Stimulated activated CD8-positive, alpha-beta memory T cell treated with anti-CD3 and anti-CD28 coated beads, Interleukin-15, amount 100 ng/mL, for 48 hours (primary cell): ENCODE results near the gene JPH3.

Source experiments
- DNase-seq, 2 donors: peaks; one replicate each; pipeline ENCODE4 v3.0.0-alpha.2; 2020; ENCODE audit warnings: low read depth in 2 of 2

The JPH3 gene

DNA sequence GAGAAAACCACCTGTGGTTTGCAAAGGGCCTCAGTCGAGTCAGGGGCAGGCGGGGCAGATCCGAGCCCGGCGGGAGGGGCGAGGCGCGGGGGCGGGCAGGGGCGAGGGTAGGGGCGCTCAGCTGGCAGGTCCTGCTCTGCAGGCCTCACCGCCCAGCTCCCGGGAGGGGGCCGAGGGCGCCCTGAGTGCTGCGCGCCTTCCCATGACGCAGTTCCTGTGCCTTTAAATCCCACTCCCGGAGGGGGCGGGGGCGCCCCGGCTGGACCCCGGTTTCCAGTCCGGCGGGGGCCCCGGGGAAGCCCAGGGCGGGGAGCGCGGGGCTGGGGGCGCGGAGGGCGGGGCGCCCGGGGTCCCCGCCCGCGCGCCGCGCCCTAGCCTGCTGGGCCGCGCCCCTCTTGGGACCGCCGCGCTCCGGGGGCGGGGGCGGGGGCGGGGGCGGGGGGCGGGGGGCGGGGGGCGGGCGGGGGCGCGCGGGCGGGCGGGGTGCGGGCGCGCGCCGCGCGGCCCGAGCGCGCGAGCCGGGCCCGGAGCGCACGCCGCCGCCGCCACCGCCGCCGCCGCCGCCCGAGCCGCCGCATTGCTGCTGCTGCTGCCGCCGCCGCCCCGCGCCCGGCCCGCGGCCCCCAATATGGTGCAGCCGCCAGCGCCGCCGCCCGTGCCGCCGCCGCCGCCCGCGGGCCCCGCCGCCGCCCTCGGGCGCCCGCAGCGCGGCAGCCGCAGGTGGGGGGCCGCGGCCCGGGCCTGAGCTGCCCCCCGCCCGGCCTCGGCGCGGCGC, at the start of gene JPH3:
TSS of gene JPH3 (plus strand) at position 508 of the 775 bp plus-strand sequence. CDS start 639 bp downstream, outside the sequence.
- DNase-seq: no peak

DNA sequence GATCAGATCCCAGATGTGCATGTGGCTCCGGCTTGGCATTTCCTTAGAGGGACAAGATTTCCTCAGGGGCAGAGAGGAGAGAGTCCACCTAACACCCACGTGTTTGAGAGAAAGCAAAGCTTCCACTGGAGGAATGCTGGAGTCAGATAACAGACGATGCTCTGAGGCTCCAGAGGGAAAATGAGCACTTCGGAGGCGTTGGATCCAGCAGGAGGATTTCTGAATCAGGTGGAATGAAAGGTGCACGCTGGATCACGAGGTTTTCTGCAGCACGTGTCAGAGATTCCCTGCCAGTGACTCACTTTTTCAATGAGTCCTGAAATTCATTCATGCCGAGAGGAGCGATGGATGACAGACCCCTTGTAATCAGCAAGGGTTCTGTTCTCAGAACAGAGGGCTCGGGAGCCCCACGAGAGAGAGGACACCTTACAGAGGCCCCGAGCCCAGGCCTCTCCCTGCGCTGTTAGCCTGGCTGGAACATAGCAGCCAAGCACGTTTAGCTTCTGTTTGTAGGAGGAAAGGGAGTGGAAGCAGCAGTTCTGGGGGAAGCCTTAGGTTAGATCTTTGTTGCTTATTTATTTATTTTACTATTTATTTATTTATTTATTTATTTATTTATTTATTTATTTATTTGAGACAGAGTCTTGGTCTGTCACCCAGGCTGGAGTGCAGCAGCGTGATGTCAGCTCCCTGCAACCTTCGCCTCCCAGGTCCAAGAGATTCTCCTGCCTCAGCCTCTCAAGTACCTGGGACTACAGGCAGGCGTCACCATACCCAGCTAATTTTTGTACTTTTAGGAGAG, 49.3 kb upstream of the JPH3 start:
- DNase-seq: no peak

DNA sequence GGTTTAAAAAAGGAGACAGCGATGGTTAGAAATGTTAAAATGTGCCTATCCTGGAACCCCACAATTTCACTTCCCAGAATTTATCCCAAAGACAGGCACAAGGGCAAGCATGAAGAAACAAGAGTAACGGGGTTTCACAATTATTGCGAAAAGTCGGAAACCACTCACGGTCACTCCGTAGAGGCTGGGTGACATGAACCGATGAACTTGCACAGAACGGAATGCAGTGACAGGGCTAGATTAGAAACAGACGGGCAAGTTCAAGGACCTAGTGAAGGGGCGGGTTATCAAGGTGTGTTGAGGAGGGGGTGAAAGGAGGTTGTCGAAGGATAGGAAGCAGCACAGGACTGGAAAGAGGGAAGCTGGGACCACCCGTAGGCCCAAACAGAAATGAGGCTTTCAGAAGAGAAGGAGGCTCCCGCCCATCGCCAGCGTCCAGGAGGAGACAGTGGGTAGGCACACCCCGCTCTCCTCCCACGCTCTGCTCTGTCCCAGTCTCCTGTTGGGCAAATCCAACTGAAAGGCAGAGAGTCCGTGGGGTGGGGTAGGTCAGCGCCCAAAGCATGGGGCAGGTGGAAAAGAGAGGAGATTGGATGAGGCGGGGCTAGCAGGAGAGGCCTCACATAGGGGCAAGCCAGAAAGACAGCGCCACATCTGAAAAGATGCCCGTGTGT, 47.4 kb upstream of the JPH3 start:
- DNase-seq: no peak

DNA sequence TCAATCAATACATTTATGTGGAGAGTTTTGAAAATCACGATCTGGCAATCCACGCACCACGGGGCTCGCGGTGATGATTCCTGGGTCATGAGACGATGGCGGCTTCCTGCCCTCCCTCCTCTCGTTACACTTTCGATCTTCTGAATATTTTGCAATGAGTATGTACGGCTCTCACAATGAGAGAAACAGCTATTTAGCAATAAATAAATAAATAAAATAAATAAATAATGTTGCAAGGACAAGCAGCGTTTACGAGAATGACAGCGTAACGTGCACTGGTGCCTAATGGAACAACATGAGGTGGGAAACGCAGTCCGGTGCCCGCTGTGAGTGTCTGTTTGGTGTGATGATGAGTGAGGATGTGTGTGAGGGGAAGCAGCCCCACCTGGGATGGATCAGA, 46.7 kb upstream of the JPH3 start:
- DNase-seq: no peak

DNA sequence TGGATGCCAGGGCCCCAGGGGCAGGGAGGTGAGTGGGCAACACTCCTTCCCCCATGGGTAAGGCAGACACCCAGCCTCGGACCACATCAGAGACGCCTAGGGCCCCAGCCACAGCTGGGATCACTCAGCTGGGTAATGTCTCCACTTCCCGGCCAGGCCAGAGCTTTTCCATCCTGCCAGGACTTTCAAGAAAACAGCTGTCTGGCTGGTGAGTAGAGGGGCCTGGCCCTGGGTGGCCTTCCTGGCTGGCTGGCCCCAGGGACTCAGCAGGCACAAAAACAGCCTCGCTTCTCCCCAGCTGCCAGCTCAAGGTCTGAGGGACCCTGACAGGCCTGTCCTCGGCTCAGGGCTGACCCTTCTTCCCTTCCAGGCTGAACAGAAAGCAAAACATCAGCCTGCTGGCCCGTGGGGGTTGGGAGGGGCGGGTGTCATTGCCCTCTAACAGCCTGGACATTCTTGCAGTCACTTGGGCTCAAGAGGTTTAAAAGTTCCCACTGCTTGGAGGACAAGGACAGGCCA, 45.3 kb upstream of the JPH3 start:
- no peak for DNase-seq

DNA sequence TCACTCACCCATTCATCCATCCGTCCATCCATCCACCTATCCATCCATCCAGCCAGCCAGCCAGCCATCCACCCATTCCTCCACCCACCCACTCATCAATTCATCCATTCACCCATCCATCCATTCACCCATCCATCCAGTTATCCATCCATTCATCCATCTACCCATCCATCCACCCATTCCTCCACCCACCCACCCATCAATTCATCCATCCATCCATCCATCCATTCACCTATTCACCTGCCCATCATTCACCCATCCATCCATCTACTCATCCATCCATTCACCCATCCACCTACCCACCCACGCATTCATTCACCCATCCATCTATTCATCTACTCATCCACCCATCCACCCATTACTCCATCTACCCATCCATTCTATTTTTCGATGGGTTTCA, 43.6 kb upstream of the JPH3 start:
- DNase-seq: no peak

DNA sequence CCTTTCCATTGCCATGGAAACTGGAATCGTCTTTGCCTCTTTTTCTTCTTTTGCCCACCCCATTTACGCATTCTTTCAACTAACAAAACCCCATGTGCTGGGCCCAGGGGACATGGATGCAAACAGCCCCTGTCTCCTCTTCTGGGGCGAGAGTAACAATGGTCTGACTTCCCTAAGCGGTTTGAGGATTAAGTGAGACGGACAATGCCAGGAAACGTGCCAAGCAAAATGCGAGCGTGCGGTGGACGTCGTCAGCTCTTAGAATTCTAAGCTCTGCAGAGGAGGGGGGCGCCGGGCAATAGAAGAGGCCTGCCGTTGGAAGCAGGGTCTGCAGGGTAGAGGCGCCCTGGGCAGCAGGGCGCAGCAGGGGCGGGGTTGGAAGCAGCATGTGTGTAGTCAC, 42.4 kb upstream of the JPH3 start:
- no peak for DNase-seq

DNA sequence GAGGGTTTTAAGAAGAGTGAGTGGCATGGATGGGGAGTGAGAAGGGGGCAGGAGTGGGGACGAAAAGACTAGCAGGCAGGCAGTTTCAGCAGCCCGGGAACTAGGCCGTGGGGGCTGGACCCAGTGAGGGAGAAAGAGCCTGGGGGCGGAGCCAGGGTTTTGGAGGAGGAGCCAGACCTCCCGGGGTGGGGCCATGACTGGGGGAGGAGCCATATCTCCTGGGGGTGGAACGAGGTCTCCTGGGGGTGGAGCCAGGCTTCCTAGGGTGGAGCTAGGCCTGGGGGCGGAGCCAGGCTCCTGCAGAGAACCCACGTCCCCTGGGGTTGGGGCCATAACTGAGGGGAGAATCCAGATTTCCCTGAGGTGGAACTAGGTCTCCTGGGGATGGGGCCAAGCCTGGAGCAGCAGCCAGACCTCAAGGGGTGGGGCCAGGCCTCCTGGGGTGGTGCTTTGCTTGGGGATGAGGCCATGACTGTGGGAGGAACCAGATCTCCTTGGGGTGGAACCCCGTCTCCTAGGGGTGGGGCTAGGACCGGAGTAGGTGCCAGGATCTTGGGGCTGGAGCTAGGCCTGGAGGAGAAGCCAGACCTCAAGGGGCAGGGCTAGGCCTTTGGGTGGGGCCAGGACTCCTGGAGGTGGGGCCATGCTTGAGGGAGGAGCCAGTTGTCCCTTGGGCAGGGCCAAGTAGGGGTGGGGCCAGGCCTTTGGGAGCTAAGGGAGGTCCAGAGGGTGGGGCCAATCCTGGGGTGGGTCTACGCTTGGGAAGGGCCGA, 41.7 kb upstream of the JPH3 start:
- no peak for DNase-seq

DNA sequence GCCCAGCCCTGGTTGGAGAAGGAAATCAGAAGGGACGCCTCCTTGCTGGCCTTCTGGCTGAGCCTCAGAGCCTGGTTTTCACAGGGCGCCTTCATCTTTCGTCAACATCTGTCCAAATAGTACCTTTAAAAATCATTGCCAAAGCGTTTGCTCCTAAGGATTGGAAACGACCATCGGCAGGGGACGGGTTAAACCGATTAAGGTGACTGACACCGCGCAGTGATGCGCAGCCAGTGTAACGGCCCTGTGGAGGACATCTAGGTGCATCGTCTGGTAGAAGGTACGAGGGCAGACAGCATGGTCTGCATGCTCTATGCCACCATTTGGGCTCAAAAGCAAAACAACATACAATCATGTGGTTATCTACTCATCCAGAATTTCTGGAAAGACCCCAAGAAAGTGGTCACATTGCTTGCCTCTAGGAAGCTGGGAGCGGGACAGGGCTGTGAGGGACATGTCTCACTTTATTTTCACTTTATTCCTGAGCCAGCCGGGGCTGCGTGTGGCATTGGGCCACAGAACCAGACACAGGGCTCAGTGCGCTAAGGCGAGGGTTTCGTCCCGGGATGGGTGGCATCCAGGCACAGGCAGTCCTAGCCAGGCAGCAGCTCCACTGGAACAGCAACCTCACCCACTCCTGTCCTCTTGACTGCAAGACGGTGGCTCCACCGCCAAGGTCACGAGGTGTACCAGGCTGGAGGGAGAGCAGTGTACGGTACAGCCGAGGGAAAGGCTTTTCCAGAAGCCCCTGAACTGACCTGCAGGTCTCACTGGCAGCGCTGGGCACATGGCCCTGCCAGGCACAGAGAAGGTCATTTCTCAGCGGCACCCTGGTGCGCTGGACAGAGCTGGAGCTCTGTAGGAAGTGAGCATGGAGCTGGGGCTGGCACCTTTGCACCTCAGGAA, 40.9 kb upstream of the JPH3 start:
- DNase-seq: no peak

DNA sequence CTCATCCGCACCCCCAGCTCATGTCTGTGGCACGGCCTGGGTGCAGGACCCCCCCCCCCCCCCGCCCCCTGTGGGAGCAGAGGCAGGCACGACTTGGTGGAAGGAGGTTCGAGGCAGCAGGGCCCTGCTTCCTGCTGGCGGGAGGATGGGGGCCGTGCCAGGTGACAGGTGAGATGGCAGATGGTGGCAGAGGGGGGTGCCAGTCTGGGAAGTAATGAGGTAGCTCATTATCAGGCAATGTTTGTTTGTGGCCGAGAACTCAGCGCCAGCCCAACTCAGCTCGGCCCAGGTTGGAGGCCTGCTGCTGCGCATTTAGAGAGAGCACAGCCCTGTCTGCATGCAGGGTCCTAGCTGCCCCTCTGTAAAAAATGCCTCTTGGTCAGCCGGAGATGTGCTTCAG, 40.1 kb upstream of the JPH3 start:
- DNase-seq: no peak

DNA sequence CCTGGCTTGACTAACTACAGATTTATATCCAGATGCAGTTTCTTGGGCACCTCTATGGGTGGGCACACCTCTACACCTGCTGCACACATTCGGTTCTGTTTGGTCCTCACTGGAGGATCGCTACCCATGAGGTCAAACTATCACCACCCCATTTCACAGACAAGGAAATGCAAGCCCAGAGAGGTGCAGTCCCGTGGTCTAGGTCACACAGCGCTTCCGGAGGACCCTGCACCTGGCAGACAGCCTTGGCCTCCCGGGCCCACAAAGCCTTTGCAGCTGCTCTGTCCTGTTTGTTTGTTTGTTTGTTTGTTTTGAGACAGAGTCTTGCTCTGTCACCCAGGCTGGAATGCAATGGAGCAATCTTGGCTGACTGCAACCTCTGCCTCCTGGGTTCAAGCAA, 39.3 kb upstream of the JPH3 start:
- no peak for DNase-seq

DNA sequence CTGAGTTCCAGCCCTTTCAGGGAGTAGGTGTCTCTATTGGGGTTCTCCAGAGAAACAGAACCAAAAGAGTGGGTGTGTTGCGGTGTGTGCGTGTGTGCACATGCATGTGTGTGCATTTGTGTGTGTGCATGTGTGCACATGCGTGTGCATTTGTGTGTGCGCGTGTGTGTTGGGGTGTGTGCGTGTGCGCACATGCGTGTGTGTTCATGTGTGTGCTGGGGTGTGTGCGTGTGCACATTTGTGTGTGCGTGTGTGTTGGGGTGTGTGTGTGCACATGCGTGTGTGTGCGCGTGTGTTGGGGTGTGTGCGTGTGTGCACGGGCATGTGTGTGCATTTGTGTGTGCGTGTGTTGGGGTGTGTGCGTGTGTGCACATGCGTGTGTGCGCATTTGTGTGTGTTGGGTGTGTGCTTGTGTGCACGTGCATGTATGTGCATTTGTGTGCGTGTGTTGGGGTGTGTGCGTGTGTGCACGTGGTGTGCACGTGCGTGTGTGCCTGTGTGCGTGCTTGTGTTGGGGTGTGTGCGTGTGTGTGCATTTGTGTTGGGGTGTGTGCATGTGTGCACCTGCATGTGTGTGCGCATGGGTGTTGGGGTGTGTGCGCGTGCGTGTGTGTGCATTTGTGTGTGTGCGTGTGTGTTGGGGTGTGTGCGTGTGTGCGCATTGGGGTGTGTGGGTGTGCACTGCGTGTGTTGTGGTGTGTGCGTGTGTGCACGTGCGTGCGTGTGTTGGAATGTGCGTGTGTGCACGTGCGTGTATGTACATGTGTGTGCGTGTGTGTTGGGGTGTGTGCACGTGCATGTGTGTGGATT, 38.4 kb upstream of the JPH3 start:
- no peak for DNase-seq

DNA sequence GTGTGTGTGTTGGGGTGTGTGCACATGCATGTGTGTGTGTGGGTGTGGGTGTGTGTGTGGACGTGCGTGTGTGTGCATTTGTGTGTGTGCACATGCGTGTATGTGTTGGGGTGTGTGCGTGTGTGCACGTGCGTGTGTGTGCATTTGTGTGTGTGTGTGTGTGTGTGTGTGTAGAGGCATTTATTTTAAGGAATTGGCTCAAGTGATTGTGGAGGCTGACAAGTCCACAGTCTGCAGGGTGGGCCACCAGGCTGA, 37.9 kb upstream of the JPH3 start:
- DNase-seq: no peak

DNA sequence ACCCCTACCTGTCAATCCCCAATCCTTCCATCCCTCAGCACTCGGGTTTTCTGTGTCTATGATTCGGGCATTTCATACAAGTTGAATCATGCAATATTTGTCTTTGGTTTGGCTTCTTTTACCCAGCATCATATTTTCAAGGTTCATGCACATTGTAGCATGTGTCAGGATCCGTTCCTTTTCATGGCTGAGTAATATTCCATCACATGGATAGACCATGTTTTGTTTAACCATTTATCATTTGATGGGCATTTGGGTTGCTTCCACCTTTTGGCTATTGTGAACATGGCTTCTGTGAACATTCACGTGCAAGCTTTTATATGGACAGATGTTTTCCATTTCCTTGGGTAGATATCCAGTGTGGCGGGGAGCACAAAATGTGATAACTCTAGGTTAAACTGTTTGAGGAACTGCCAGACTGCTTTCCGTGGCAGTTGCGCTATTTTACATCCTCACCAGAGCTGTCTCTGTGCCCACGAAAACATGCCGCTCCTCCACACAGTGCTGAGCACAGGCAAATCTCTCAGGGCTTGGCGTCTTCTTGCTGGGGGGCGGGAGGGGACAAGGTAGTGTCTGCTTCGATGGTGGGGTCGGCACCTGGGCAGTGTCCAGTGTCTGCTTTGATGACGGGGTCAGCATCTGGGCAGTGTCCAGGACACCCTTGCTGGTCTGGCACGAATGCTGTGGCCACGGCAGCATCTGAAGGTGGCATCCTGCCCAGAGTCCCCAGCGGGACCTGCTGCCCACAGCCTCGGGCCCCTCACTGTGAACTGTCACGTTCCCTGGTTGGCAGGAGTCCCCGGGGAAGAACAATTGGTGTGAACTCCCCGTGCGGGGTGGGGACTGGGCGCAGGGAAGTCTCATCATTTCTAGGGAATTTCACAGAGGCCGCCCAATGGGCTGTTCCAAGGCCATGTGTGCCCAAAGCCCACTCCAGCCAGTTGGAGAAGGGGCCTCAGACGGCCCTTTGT, 32.4 kb upstream of the JPH3 start:
- no peak for DNase-seq

DNA sequence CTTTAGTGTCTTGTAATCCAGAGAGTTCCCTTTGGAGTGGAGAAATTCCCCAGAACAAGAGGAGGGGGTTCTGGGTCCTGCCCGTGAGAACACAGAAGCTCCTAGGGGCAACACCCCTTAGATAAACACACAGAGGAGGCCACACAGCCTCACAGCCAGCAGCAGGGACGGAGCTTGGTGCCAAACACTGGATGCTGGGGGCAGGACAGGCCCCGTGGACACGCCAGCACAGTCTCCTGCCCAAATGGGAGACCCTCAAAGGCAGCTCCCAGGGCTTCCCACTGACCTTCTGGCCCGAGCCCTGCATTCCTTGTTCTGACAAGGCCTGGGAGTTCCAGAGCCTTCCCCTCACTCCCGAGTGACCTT, 31.8 kb upstream of the JPH3 start:
- no peak for DNase-seq

DNA sequence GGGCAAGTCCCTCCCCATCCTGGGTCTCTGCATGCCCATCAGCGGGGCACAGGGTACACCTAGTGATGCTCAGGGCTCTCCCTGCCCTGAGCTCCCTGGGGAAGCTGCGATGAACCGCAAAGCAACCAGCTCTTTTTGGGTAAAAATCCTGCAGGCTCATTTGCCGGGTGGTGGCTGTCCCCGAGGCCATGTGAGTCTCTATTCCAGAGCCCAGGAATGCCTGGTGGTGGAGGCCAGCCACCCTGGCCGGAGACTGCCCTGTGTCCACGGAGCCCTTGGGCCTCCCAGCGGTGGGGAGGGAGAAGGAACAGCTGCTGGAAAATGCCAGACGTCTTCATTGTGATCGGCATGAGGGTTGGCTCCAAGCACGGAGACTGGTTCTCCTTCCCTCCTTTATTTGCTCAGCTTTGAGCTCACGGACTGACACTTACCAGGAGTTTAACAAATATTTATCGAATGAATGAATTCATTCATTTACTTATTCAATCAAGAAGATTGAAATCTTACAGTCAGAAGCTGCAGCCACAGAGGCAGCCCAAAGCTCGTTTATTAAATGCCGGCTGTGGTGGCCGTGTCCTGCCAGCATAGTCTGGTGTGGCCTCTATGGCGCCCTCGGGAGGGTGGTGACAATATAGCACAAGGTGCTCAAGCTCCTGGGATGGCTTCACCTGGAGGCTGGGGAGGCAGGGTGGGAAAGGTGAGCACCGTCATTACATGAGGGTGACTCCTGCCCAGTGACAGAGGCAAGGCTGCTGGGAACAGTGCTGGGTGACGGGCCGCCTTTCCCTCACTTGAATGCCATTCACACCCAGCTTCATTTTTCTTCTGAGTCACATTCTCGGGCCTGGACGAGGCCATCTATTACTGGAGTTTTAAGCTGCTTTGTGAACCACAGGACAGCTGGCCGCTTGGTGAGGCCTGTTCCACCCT, 31.1 kb upstream of the JPH3 start:
- DNase-seq: no peak

DNA sequence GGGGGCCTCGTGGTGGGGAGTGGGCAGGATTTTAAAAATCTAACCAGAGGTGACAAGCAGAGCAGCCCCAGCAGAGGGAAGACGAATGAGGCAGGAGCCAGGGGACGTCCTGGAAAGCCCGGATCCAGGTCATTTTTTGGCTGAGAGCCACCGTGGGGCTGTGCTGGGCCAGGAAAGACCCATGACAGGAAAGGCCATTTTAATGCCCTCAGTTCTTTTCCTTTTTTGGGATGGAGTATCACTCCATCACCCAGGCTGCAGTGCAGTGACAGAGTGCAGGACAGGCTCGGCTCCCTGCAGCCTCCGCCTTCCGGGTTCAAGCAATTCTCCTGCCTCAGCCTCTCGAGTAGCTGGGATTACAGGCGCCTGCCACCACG, 30.5 kb upstream of the JPH3 start:
- no peak for DNase-seq

DNA sequence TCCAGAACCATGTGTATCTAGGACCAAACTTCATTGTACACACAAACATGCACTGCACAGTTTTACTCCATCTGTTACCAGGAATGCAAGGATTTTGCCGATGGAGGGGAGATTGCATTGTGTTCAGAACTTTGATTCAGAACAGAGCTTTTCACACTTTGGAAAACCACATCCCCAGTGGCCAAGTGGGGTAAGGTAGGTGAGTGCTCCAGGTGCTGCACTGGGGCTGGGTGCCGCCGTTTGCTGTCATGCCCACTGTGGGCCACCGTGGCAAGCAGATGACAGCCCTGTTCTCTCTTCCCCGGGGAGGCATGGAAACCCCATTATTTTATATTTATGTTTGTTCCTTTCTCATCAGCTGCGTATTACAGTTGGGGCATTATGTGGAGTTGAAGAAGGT, 29.3 kb upstream of the JPH3 start:
- DNase-seq: no peak
